CD14-positive monocyte (primary cell): ENCODE data around the gene CABLES2. TPM values are rescaled to one million over a fixed set of nuclear protein-coding genes. Genes with fewer than 3 reads are reported as not detected.

ENCODE experiments used
- DNase-seq, 3 donors: peaks; one replicate each; pipeline ENCODE4 v3.0.0-alpha.2; 2011 to 2022
- H2AFZ ChIP-seq: 2 replicates; pipeline ENCODE4 v1.6.0; 2012; ENCODE audit warnings: mild to moderate bottlenecking, low read depth, low read length, inconsistent platforms; ENCODE audit not compliant: insufficient read depth, poor library complexity, severe bottlenecking
- H3K27ac ChIP-seq, 2 donors: 1 replicate in 1 of 2; 2 replicates in 1 of 2; pipeline ENCODE4 v1.5.1; 2012 to 2013; ENCODE audit warnings: low read length in 2 of 2, control low read depth in 1 of 2, inconsistent platforms in 1 of 2, low read depth in 1 of 2, mild to moderate bottlenecking in 1 of 2
- H3K27me3 ChIP-seq, 2 donors: one replicate each; pipeline versions ENCODE4 v1.6.0 to v1.6.1; 2011 to 2013; ENCODE audit warnings: low read length in 2 of 2; ENCODE audit not compliant: control insufficient read depth in 2 of 2, insufficient read depth in 2 of 2
- H3K36me3 ChIP-seq, 2 donors: replicated peaks in 1 of 2; 1 replicate in 1 of 2; 2 replicates in 1 of 2; pipeline versions ENCODE4 v1.5.1 to v1.6.1; 2012 to 2013; ENCODE audit warnings: low read length in 2 of 2, control low read depth in 1 of 2, inconsistent platforms in 1 of 2, mild to moderate bottlenecking in 1 of 2; ENCODE audit not compliant: insufficient read depth in 2 of 2, control insufficient read depth in 1 of 2
- H3K4me1 ChIP-seq, 2 donors: 1 replicate in 1 of 2; 2 replicates in 1 of 2; pipeline versions ENCODE4 v1.5.1 to v1.6.1; 2012 to 2013; ENCODE audit warnings: low read length in 2 of 2, control low read depth in 1 of 2, inconsistent platforms in 1 of 2, mild to moderate bottlenecking in 1 of 2, moderate library complexity in 1 of 2; ENCODE audit not compliant: insufficient read depth in 2 of 2, control insufficient read depth in 1 of 2
- H3K4me2 ChIP-seq: replicated peaks from 2 replicates; pipeline ENCODE3; 2012; ENCODE audit warnings: low read length, moderate library complexity, mild to moderate bottlenecking; ENCODE audit not compliant: poor library complexity, severe bottlenecking; ENCODE audit errors: extremely low read depth
- H3K4me3 ChIP-seq, 3 experiments: fragments of 200-600 bp in 1 of 3; sonication (generic) in 1 of 3; replicated peaks in 1 of 3; 1 replicate in 2 of 3; 2 replicates in 1 of 3; pipeline ENCODE4 v1.5.1; 2011 to 2013; ENCODE audit warnings: low read length in 3 of 3, mild to moderate bottlenecking in 3 of 3, control low read depth in 2 of 3, low read depth in 2 of 3, inconsistent platforms in 1 of 3, moderate library complexity in 1 of 3
- H3K79me2 ChIP-seq: 2 replicates; pipeline ENCODE4 v1.6.0; 2012; ENCODE audit warnings: mild to moderate bottlenecking, control low read depth, inconsistent platforms, low read length, moderate library complexity; ENCODE audit not compliant: insufficient read depth
- H3K9ac ChIP-seq: 2 replicates; pipeline ENCODE4 v1.6.0; 2017; ENCODE audit warnings: low read length, mild to moderate bottlenecking; ENCODE audit not compliant: insufficient read depth, poor library complexity, severe bottlenecking
- H3K9me3 ChIP-seq, 2 donors: replicated peaks in 1 of 2; 1 replicate in 1 of 2; 2 replicates in 1 of 2; pipeline versions ENCODE4 v1.5.1 to v1.6.1; 2012 to 2013; ENCODE audit warnings: low read length in 2 of 2, control low read depth in 1 of 2; ENCODE audit not compliant: control insufficient read depth in 1 of 2, insufficient read depth in 1 of 2
- H4K20me1 ChIP-seq: 2 replicates; pipeline ENCODE4 v1.6.0; 2012; ENCODE audit warnings: mild to moderate bottlenecking, low read length, control low read depth, moderate library complexity; ENCODE audit not compliant: insufficient read depth
- H3K27ac Mint-ChIP-seq, 7 donors: one replicate each; pipeline ENCODE4 v1.8.0; 2020; ENCODE audit warnings: mild to moderate bottlenecking in 7 of 7, mixed read lengths in 7 of 7, moderate library complexity in 6 of 7, inconsistent platforms in 2 of 7
- H3K27me3 Mint-ChIP-seq, 3 donors: one replicate each; pipeline ENCODE4 v1.8.0; 2021 to 2022; ENCODE audit warnings: low read depth in 3 of 3, mild to moderate bottlenecking in 3 of 3, mixed read lengths in 3 of 3, moderate library complexity in 3 of 3, inconsistent platforms in 1 of 3
- H3K36me3 Mint-ChIP-seq, 2 donors: one replicate each; pipeline ENCODE4 v1.8.0; 2020; ENCODE audit warnings: mixed read lengths in 2 of 2, inconsistent platforms in 1 of 2, mild to moderate bottlenecking in 1 of 2
- H3K4me1 Mint-ChIP-seq: one replicate; pipeline ENCODE4 v1.8.0; 2020; ENCODE audit warnings: mild to moderate bottlenecking, mixed read lengths
- H3K4me3 Mint-ChIP-seq, 2 donors: one replicate each; pipeline ENCODE4 v1.8.0; 2020; ENCODE audit warnings: mild to moderate bottlenecking in 2 of 2, mixed read lengths in 2 of 2, moderate library complexity in 1 of 2
- H3K9me3 Mint-ChIP-seq, 7 donors: one replicate each; pipeline ENCODE4 v1.8.0; 2020 to 2022; ENCODE audit warnings: mixed read lengths in 7 of 7, mild to moderate bottlenecking in 6 of 7, moderate library complexity in 6 of 7, inconsistent platforms in 2 of 7
- WGBS: methylation state at CpG from one replicate; pipeline ENCODE4 v1.1.5; 2013; ENCODE audit warnings: missing lambda C conversion rate; ENCODE audit not compliant: insufficient coverage; 5-methylcytosine and 5-hydroxymethylcytosine counted together
- intact Hi-C, 2 donors: fragments of 100-400 bp; cut with micrococcal nuclease; formaldehyde crosslinking; loops; one replicate each; pipeline versions ENCODE4 v1.15.0 to v1.15.1; 2023
- polyA plus RNA-seq, 3 donors: library from polyadenylated mRNA; depleted of rRNA in 1 of 3; unstranded in 2 of 3; stranded (reverse) in 1 of 3; fragments of 300-500 nt in 2 of 3; fragments of >200 nt in 1 of 3; fragmentation: Illumina TruSeq in 2 of 3; gene quantifications; 1 replicate in 2 of 3; 2 replicates in 1 of 3; pipeline ENCODE4 v1.2.3, GENCODE V29; 2012 to 2021
- TF ChIP-seq, protein P1 (sequence below): fragments of 200-600 bp; IDR thresholded peaks from one replicate; pipeline ENCODE4 v1.8.0; 2022; ENCODE audit warnings: antibody characterized with exemption, mild to moderate bottlenecking

Gene CABLES2
- polyA plus RNA-seq, 3 donors = 0.60 to 4.0 (median 0.61) TPM

DNA sequence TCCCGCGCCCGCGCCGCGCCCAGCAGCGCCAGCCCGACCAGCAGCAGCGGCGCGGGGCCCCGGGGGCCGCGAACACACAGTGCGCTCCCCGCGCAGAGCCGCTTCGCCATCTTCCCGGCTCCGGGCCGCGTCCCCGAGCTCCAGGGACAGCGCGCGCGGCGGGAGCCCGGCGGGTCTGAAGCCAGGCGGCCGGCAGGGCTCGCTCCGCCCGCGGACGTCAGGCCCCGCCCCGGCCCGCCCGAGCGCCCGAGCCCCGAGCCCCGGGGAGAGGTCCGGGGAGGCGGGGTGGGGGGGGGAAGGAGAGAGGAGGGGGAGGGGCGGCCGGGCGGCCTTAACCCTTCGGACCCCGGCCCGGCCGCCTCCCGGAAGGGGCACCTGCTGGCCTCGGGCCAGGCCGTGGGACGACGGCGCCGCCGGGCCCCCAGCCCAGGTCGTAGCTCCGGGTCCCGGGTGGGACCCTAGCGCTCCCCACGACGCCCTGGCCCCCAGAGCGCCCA lies 39.9 kb downstream of the CABLES2 start, which contains the start of gene LAMA5:
Gene LAMA5, minus strand, starts transcription at position 177 of the 497 bp plus-strand sequence. Its CDS starts 67 bp downstream, at position 110.
- peaks cover 0 to 3% of the 10 kb centered on the region in 2 donors for H3K9me3 ChIP-seq
- H3K27me3 Mint-ChIP-seq = peaks cover 39 to 69% (median 56%) of the 10 kb centered on the region in 3 donors
- H4K20me1 ChIP-seq = no peaks in the 10 kb centered on the region
- H3K27ac ChIP-seq = no peak within 1 kb of the TSS
- H3K36me3 ChIP-seq = no peaks in the 10 kb centered on the region
- no peak for DNase-seq
- H3K27me3 ChIP-seq = peaks cover 25 to 61% of the 10 kb centered on the region in 2 donors
- H2AFZ ChIP-seq = peak within 1 kb of the TSS; percentile 68
- no peaks in the 10 kb centered on the region for H3K79me2 ChIP-seq
- TF ChIP-seq, protein P1, sequence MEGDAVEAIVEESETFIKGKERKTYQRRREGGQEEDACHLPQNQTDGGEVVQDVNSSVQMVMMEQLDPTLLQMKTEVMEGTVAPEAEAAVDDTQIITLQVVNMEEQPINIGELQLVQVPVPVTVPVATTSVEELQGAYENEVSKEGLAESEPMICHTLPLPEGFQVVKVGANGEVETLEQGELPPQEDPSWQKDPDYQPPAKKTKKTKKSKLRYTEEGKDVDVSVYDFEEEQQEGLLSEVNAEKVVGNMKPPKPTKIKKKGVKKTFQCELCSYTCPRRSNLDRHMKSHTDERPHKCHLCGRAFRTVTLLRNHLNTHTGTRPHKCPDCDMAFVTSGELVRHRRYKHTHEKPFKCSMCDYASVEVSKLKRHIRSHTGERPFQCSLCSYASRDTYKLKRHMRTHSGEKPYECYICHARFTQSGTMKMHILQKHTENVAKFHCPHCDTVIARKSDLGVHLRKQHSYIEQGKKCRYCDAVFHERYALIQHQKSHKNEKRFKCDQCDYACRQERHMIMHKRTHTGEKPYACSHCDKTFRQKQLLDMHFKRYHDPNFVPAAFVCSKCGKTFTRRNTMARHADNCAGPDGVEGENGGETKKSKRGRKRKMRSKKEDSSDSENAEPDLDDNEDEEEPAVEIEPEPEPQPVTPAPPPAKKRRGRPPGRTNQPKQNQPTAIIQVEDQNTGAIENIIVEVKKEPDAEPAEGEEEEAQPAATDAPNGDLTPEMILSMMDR = no peak
- H3K27ac Mint-ChIP-seq = no peak within 1 kb of the TSS
- H3K4me1 ChIP-seq = peaks cover 11 to 22% of the 10 kb centered on the region in 2 donors
- H3K4me3 ChIP-seq = peak within 1 kb of the TSS in 2 of 3 experiments; percentile 15 to 63
- WGBS = 0% methylated on average over 53 of the region's 70 CpGs
- peak within 1 kb of the TSS; percentile 59 to 85 for H3K4me3 Mint-ChIP-seq
- peak within 1 kb of the TSS; percentile 21 for H3K9ac ChIP-seq
- peaks cover 0 to 10% (median 0%) of the 10 kb centered on the region in 7 donors for H3K9me3 Mint-ChIP-seq
- H3K36me3 Mint-ChIP-seq = no peaks in the 10 kb centered on the region
- peak within 1 kb of the TSS; percentile 75 for H3K4me2 ChIP-seq
- peaks cover 11% of the 10 kb centered on the region for H3K4me1 Mint-ChIP-seq
- intact Hi-C loops = no loop called here

DNA sequence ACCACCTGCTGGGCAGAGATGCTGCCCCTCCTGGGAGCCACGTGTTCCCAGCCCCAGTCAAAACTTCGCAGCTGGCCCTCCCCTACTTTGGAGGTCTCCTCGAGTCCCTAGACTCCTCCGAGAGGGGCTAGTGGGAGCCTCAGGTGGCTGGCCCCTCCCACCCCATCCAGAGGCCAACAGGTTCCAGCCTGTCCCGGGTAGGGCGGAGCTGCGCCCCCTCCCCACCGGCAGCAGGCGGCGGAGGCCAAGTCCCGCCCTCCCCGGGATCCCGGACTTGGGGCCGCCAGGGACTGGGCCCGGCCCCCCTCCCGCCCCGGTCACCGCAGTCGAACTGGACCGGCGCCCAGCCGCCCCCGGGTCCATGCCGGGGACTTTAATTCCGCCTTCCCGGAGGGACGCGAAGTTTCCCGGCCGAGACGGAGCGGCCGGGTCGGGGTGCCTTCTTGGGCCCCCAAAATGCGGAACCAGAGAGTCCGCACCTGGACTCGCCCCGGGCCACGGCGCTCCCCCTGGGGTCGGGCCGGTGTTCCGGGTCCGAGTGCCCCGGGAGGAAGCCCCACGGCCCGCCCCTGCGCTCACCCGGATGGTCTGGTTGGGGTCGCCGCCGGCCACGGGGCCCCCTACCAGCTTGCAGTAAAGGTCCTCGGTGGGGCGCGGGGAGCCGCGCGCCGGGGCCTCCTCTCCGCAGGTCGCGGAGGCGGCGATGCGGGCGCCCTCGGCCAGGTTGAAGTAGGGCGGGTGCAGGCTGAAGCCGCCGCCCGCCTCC lies 40.5 kb downstream of the CABLES2 start:
- Mint-ChIP-seq H3K36me3 (no peaks in the 10 kb centered on the region), H3K27ac (no peak overlapping the region), H3K4me1 (peaks cover 11% of the 10 kb centered on the region), H3K9me3 (peaks cover 0 to 10% (median 0%) of the 10 kb centered on the region in 7 donors), H3K4me3 (peak overlapping the region in 1 of 2 donors; percentile 26), H3K27me3 (peaks cover 39 to 69% (median 56%) of the 10 kb centered on the region in 3 donors)
- WGBS = 2% methylated on average over 72 of the region's 72 CpGs
- DNase-seq = no peak
- Histone ChIP-seq H2AFZ (peak overlapping the region; percentile 68), H3K4me3 (peak overlapping the region in 2 of 3 experiments; percentile 15 to 63), H3K79me2 (no peaks in the 10 kb centered on the region), H3K9ac (peak overlapping the region; percentile 21), H3K4me1 (peaks cover 11 to 22% of the 10 kb centered on the region in 2 donors), H4K20me1 (no peaks in the 10 kb centered on the region), H3K4me2 (peak overlapping the region; percentile 75), H3K36me3 (no peaks in the 10 kb centered on the region), H3K9me3 (peaks cover 0 to 3% of the 10 kb centered on the region in 2 donors), H3K27me3 (peaks cover 25 to 61% of the 10 kb centered on the region in 2 donors), H3K27ac (no peak overlapping the region)
- TF ChIP-seq, protein P1 = no peak
- intact Hi-C loops = no loop called here
